Measurements from ENCODE around the gene POU4F1.

DNA sequence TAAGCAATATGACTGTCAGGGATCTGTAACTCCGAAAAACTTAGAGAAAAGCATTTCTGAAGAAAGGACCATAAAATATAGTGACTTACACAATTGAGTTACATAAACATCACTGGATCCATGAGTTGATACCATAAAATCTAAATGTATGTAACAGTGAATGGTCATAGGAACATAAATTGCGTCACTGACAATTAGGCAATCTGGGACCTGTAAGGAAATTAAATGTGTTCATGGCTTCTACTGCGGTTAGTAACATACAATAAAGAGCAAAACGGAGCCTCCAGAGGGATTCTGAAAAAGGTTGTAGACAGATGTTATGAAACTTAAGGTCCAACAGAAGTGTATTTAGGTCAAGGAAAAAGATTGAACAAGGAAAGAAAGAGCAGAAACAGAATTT, 27.1 kb downstream of the POU4F1 start:
- no peak for TF ChIP-seq SIN3A (IDR thresholded peaks at IDR 0.05; ENCODE audit: borderline replicate concordance, insufficient read depth, low read length)
- TF ChIP-seq, protein P1, sequence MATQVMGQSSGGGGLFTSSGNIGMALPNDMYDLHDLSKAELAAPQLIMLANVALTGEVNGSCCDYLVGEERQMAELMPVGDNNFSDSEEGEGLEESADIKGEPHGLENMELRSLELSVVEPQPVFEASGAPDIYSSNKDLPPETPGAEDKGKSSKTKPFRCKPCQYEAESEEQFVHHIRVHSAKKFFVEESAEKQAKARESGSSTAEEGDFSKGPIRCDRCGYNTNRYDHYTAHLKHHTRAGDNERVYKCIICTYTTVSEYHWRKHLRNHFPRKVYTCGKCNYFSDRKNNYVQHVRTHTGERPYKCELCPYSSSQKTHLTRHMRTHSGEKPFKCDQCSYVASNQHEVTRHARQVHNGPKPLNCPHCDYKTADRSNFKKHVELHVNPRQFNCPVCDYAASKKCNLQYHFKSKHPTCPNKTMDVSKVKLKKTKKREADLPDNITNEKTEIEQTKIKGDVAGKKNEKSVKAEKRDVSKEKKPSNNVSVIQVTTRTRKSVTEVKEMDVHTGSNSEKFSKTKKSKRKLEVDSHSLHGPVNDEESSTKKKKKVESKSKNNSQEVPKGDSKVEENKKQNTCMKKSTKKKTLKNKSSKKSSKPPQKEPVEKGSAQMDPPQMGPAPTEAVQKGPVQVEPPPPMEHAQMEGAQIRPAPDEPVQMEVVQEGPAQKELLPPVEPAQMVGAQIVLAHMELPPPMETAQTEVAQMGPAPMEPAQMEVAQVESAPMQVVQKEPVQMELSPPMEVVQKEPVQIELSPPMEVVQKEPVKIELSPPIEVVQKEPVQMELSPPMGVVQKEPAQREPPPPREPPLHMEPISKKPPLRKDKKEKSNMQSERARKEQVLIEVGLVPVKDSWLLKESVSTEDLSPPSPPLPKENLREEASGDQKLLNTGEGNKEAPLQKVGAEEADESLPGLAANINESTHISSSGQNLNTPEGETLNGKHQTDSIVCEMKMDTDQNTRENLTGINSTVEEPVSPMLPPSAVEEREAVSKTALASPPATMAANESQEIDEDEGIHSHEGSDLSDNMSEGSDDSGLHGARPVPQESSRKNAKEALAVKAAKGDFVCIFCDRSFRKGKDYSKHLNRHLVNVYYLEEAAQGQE (IDR thresholded peaks at IDR 0.05; ENCODE audit: insufficient read depth in 1 of 2, low read depth in 2 of 2, low read length in 2 of 2) = no peak
- no peak for TF ChIP-seq TAF1 (IDR thresholded peaks at IDR 0.05; ENCODE audit: borderline replicate concordance, insufficient read depth, low read length)
- TF ChIP-seq POLR2AphosphoS5 (IDR thresholded peaks at IDR 0.05; ENCODE audit: low read depth, low read length) = no peak
- no peak for TF ChIP-seq FOXP2 (optimal IDR thresholded peaks at IDR 0.05; ENCODE audit: borderline replicate concordance, extremely low read depth, extremely low read length, insufficient read depth)
